ENCODE results near the gene ABCG4. TPM values are rescaled to one million over a fixed set of nuclear protein-coding genes. Genes with fewer than 3 reads are reported as not detected.

Gene ABCG4
- total RNA-seq, 1 donor from 2014 or later = 0.42 TPM

- peak; percentile 97 for DNase-seq (ENCODE audit: low spot score)
These were observed 57.0 kb downstream of the ABCG4 start, which contains the start of gene CBL for GRCh38 chr11:119205574-119206510. TSS of gene CBL (plus strand) at chr11:119206339. CDS start at chr11:119206418, 79 bp downstream.

- peak; percentile 58 for DNase-seq (ENCODE audit: low spot score)
These were observed 57.9 kb downstream of the ABCG4 start for GRCh38 chr11:119206511-119207414.

- no peak for DNase-seq (ENCODE audit: low spot score)
These were observed 58.6 kb downstream of the ABCG4 start for GRCh38 chr11:119207415-119207960.

- DNase-seq (ENCODE audit: low spot score) = no peak
These were observed 60.3 kb downstream of the ABCG4 start for GRCh38 chr11:119209186-119209585.

GRCh38 chr11:119210050-119210449, 61.2 kb downstream of the ABCG4 start:
- DNase-seq (ENCODE audit: low spot score) = no peak

Other genes starting within 250 kb of the ABCG4 start
- gene BCL9L, start 223.1 kb upstream of the ABCG4 start, total RNA-seq = 87.8 TPM
- gene UPK2, start 192.8 kb upstream of the ABCG4 start, total RNA-seq = 240 TPM
- not detected for gene FOXR1, start 177.3 kb upstream of the ABCG4 start, total RNA-seq
- 51.6 TPM for gene CENATAC, start 150.9 kb upstream of the ABCG4 start, total RNA-seq
- 1,353 TPM for gene RPS25, start 130.7 kb upstream of the ABCG4 start, total RNA-seq
- 72.4 TPM for gene TRAPPC4, start 130.3 kb upstream of the ABCG4 start, total RNA-seq
- gene SLC37A4, start 118.2 kb upstream of the ABCG4 start, total RNA-seq = 16.9 TPM
- 162 TPM for gene HYOU1, start 91.8 kb upstream of the ABCG4 start, total RNA-seq
- 38.6 TPM for gene VPS11, start 81.2 kb upstream of the ABCG4 start, total RNA-seq
- gene HMBS, start 64.2 kb upstream of the ABCG4 start, total RNA-seq = 26.4 TPM
- 45.4 TPM for gene DPAGT1, start 47.2 kb upstream of the ABCG4 start, total RNA-seq
- gene C2CD2L, start 41.7 kb upstream of the ABCG4 start, total RNA-seq = 10.1 TPM
- gene HINFP, start 27.5 kb upstream of the ABCG4 start, total RNA-seq = 28.8 TPM
- 31.5 TPM for gene NLRX1, start 19.7 kb downstream of the ABCG4 start, total RNA-seq
- gene NHERF4, start 36.4 kb downstream of the ABCG4 start, total RNA-seq = 1.7 TPM
- gene CBL, start 57.3 kb downstream of the ABCG4 start, total RNA-seq = 17.9 TPM
- 98.7 TPM for gene MCAM, start 168.1 kb downstream of the ABCG4 start, total RNA-seq
- 23.1 TPM for gene RNF26, start 185.5 kb downstream of the ABCG4 start, total RNA-seq
- 14.6 TPM for gene C1QTNF5, start 191.8 kb downstream of the ABCG4 start, total RNA-seq
- gene MFRP, start 197.7 kb downstream of the ABCG4 start, total RNA-seq = not detected
- 4.8 TPM for gene USP2, start 232.6 kb downstream of the ABCG4 start, total RNA-seq